Measurements from ENCODE around the gene E2F3.

E2F3 gene

GRCh38 chr6:20402342-20403069 is 827 bp downstream of the E2F3 start:
- no peak for DNase-seq (ENCODE audit: low read depth)

DNA sequence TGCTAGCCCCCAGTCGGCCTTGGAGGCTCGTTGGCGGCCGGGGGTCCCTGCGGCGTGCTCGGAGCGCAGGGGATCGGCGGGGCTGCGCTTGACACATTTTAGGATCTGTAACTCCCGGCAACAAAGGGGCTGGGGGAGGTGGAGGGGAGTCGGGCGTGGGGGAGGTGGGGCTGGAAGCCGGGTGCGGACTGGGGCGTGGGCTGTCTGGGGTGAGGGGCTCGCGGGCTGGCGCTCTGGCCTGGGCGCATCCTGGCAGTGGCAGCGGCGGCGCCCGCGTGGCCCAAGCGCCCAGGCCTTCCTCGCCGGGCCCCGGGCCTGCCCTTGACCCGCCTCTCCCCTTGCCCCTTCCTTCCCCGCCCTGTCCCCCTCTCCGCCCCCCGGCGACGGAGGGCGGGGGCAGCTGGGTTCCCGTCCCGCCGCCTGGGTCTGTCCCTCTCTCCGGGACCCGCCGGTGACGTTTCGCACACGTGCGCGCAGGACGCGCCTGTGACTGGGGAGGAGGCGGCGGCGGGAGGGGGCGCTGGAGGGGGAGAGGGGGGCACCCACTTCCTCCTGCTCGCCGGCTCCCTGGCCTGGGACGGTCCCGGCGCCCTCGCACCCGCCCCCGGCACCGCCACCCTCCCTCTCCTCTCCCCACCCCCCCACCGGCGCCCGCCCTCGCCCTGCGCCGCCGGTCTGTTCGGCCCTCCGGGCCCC is 1.5 kb downstream of the E2F3 start:
- DNase-seq (ENCODE audit: low read depth), result no peak

DNA sequence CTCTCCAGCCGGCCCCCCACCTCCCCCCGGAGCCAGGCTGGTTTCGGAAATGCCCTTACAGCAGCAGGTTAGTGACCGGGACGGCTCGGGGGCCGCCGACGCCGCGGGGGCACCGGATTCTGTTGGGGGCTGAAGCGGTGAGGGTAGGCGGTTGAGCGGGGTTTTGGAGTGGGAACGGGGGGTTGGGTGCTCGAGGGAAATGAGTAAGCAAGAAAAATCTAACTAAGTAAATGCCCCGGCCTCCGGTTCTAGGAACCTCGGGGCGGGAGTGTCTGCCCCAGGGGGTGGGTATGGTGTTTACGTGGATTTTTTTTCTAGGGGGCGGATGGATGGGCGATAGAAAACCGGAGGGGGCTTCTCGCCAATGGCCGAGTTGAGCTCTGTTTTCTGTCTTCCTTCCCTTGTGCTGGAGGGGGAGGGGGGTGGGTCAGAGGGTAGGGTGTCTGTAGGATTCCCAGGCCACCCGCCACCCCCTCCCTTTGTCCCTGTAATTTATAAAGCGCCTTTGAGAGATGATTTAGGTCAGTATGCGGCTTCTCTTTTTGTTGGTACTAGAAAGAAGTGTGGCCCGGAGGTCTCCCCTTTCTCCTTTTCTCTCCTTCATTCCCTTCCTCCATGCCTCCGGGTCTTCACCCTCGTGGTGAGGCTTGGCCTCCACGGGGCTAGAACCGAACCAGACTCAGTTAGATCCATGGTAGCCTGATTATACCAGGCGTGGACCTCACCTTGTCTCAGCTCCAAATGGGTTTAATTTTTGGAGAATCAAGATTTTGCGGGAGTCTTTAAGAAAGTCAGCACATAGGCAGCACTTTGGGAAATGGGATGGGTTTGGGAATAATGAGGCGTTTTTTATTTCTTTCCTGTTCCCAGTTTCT is 2.3 kb downstream of the E2F3 start:
- DNase-seq (ENCODE audit: low read depth), result no peak

DNA sequence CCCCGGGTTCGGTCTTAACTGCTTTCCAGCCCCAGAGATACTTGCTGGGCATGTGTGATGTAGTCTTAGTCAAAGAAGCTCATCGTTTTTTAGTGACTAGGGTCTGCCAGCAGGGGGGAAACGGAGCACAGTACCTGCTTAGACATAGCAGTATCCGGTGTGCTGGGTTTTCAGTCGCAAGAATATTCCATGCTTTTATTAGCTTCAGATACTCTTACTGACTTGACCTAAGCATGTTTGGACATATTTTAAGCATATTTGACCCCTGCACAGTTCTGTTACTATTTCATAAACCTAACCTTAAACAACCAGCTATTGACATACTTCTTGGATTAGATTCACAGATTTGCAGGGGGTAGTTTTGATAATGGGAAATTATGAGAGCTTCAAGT is 3.0 kb downstream of the E2F3 start:
- DNase-seq (ENCODE audit: low read depth), result peak; percentile 52

GRCh38 chr6:20408851-20409250 is 7.2 kb downstream of the E2F3 start:
- DNase-seq (ENCODE audit: low read depth), result no peak

- no peak for DNase-seq (ENCODE audit: low read depth)
Observed at GRCh38 chr6:20409427-20409971, 7.8 kb downstream of the E2F3 start.

GRCh38 chr6:20411544-20411943 is 9.9 kb downstream of the E2F3 start:
- DNase-seq (ENCODE audit: low read depth), result no peak

GRCh38 chr6:20411953-20412681 is 10.4 kb downstream of the E2F3 start:
- DNase-seq (ENCODE audit: low read depth), result no peak

DNA sequence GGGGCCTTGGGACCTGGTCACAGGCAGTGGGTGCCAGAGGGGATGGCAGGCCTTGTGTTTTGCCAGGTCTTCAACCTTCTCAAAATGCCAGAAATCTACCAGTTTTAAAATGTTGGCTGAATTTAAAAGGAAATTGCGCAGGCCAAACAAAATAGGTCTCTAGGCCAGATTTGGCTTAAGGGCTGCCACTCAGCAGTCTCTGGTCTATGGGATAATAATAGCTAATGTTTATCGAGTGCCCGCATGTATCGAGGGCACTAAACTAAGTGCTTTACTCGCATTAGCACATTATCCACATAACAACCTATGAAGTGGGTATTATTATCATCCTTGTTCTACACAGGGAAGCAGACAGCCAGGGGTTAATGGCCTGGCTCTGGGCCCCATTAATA is 11.0 kb downstream of the E2F3 start:
- DNase-seq (ENCODE audit: low read depth), result no peak

- DNase-seq (ENCODE audit: low read depth), result no peak
Observed at GRCh38 chr6:20413826-20414225, 12.1 kb downstream of the E2F3 start.

DNA sequence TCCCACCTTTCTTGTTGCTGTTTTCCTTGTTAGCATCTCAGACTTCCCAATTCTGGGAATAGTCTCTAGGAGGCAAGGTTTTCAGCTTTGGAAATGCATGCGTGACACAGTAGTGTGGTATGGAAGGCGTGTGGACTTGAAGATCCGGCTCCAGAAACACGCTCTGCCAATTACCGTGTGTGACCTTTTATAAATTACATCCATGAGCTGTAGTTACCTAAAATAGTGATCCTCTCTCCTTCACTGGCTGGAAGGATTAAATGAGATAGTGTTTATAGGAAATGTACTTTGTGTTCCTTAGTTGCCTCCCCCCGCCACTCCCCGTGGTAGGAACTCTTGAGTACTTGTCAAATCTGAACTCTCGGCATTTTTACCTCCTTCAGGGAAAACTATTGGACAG is 13.0 kb downstream of the E2F3 start:
- no peak for DNase-seq (ENCODE audit: low read depth)

DNA sequence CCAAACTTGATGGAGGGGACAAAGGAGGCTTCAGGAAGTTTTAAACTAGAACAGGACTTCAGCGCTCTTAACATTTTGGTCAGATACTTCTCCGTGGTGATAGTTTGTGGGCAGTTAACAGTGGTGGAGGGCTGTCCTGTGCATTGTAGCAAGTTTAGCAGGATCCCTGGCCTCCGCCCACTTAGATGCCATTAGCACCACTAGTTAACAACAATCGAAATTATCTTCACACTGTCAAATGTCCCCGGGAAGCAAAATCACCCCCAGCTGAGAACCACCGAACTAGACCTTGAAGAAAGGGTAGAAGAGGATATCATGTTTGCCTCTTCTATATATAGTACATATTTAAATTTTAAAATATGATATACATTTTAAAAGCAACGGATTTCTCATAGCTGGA is 13.6 kb downstream of the E2F3 start:
- DNase-seq (ENCODE audit: low read depth), result no peak

GRCh38 chr6:20415712-20416454 is 14.2 kb downstream of the E2F3 start:
- no peak for DNase-seq (ENCODE audit: low read depth)

DNA sequence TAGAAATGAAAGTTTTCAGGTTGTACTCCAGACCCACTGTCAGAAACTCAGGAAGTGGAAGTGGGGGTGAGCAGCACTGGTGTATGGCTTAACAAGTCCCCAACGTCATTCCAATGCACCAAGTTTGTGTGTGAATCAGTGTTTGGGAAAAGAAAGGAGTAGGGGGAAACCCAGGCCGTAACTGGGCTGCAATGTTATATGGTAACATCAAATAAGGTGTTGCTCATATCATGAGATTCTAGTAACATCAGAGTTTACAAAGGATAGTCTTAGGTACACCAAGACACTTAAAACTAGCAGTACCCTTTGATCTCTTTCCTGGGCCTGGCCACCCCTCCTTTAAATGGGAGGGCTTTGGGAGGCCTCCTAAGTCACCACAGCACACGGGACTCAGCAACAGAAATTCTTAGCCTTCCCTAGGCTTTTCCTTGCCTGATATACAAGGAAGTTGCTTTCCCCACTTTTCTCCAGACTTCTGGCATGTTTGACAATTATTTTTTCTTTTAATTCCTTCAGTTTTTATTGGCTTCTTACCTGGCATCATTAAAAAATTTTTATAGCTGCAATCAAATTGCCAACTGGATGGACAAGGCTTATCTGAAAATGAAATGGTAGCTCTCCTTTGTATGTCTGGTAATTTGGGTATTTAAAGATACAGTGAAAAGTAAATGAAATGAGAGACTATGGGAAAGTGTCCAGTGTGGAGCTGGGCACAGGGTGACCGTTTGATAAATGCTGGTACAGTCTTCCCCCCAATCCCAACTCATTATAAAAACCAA is 15.1 kb downstream of the E2F3 start:
- DNase-seq (ENCODE audit: low read depth), result no peak

GRCh38 chr6:20417819-20418218 is 16.1 kb downstream of the E2F3 start:
- no peak for DNase-seq (ENCODE audit: low read depth)

GRCh38 chr6:20426177-20427082 is 24.8 kb downstream of the E2F3 start:
- no peak for DNase-seq (ENCODE audit: low read depth)

DNA sequence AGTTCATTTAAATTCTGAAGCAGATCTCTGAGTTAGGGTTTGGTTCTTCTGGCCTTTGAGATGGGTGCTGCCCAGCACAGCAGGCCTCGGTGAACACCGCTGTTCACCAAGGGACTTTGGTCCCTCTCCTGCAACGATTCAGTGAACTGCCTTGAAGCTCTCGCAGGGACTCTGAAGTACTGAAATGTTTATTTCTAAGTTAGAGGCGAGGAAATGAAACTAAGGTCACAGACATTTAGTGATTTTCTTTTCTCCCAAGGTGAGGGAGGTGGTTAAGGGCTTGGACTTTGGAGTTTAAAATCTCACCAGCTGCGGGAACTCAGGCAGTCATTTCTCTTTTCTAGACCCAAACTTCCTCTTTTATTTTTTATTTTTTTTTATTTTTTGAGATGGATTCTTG is 26.2 kb downstream of the E2F3 start:
- DNase-seq (ENCODE audit: low read depth), result no peak

DNA sequence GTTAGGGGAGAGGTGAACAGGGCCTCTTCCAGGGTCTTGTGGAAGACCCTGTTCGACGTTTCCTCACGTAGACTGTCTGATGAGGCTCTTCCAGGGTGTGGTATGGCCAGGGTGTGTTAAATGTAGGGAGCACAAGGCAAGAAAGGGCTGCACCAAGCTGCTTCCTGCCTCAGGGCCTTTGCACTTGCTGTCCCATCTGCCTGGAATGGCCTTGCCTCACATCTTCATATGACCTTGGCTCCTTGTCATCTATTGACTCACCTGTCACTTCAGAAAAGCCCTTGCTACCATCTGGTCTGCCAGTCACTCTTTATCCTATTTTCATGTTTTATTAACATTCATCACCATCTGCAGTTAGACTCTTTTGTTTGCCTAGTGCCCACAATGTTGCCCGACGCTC is 31.0 kb downstream of the E2F3 start:
- DNase-seq (ENCODE audit: low read depth), result no peak

- no peak for DNase-seq (ENCODE audit: low read depth)
Observed at GRCh38 chr6:20433321-20433720, 31.6 kb downstream of the E2F3 start.
